Mammary epithelial cell (primary cell): ENCODE data around the gene SPG21.

Experiments used
- CTCF ChIP-seq, 2 donors: IDR thresholded peaks in 1 of 2; conservative IDR thresholded peaks in 1 of 2; 2 replicates each; pipeline ENCODE4 v1.5.1; 2011 to 2012; ENCODE audit warnings: inconsistent platforms in 2 of 2, low read length in 2 of 2, mild to moderate bottlenecking in 2 of 2, control low read depth in 1 of 2, low read depth in 1 of 2; ENCODE audit not compliant: insufficient read depth in 1 of 2; ENCODE audit errors: extremely low read depth in 1 of 2
- EZH2 ChIP-seq: IDR thresholded peaks from 2 replicates; pipeline ENCODE4 v1.6.1; 2012; ENCODE audit warnings: low read length, inconsistent platforms, borderline replicate concordance

- TF ChIP-seq CTCF (conservative IDR thresholded peaks at IDR 0.05 in 1 of 2, IDR thresholded peaks at IDR 0.05 in 1 of 2; ENCODE audit: extremely low read depth in 1 of 2, insufficient read depth in 1 of 2, low read depth in 1 of 2, low read length in 2 of 2), result no peak
- TF ChIP-seq EZH2, result no peak
Observed at GRCh38 chr15:64919721-64920120, 70.0 kb downstream of the SPG21 start.
